ENCODE data around the gene RAET1G.
"Not testable (repeated sequence)": the region's sequence is repeated elsewhere in the genome, so short reads cannot be mapped to it uniquely, and the experiment has no call there.

Gene RAET1G

DNA sequence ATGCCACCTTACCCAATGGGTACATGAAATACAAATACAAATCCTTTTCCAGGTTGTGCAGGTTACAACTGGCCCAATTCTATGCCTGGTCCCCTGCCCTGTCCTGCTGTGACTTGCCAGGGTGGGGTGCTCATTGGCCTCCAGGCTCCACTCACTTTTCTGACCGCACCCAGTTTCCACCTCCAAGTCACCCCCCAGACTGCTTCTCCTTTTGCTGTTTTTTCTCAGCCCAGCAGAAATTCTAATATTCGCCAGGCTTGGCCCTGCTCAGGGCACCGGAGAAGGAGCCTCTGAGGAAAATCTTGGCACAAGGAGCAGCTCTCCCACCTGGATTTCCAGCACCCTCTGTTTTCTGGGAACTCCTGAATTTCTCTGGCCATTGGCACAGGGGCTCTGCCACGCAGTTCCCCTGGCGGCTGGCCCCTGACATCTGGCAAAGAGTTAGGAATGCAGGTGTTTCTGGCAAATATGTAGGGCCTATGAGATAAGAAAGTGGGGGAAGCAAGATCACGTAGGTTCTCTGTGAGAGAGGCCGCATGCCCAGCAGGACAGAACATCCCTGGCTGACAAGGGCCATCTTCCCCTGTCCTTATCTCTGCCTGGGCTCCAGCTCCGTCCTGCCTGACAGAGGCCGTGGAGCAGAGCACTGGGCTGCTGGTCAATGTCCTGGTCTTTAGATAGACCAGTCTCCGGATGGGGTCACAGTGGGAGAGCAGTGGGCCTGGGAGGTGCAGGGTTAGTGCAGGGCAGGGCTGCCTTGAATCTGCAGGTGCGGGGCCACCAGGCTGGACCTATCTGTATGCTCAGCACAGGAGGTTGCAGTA, 22.1 kb downstream of the RAET1G start:
- Histone ChIP-seq H3K9me3 (ENCODE audit: control insufficient read depth, insufficient read depth, low read length) (no peaks in the 10 kb centered on the region), H3K9ac (ENCODE audit: low read depth, low read length) (no peak overlapping the region), H3K4me1 (ENCODE audit: control insufficient read depth, insufficient read depth, low read length) (no peaks in the 10 kb centered on the region), H3K27me3 (ENCODE audit: control insufficient read depth, insufficient read depth, low read length) (no peaks in the 10 kb centered on the region), H3K4me3 (ENCODE audit: low read depth, low read length) (no peak overlapping the region), H3K36me3 (ENCODE audit: control insufficient read depth, insufficient read depth, low read length) (no peaks in the 10 kb centered on the region), H3K27ac (ENCODE audit: low read depth, low read length) (no peak overlapping the region)

DNA sequence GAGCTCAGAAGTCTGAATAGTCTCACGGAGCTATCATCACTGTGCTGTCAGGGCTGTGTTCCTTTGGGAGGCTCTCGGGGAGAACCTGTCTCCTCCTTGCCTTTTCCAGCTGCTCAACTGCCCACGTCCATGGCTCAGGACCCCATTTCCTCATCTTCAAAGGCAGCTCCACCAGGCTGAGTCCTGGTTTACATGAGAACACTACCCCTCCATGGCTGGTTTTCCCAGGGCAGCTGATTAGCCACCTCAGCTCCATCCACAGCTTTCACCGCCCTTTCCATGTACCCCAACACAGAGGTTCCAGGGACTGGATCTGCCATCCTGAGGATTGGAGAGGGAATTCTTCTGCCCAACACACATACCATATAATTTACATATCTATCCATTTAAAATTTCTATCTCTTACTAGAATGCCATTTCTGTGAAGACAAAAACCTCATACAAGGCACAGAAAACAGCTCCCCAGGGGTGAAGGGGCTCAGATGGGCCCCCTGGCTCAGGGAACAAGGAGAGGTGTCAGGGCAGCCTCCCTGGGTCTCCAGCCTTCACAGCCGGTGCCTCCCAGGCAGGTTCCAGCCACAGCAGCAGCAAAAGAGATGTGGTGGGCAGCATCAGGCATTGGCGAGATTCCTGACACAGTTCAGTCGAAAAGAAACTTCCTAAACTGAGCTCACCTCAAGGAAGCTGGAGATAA, 22.8 kb downstream of the RAET1G start:
- Histone ChIP-seq H3K4me1 (ENCODE audit: control insufficient read depth, insufficient read depth, low read length) (no peaks in the 10 kb centered on the region), H3K4me3 (ENCODE audit: low read depth, low read length) (no peak overlapping the region), H3K27ac (ENCODE audit: low read depth, low read length) (no peak overlapping the region), H3K27me3 (ENCODE audit: control insufficient read depth, insufficient read depth, low read length) (no peaks in the 10 kb centered on the region), H3K36me3 (ENCODE audit: control insufficient read depth, insufficient read depth, low read length) (no peaks in the 10 kb centered on the region), H3K9ac (ENCODE audit: low read depth, low read length) (no peak overlapping the region), H3K9me3 (ENCODE audit: control insufficient read depth, insufficient read depth, low read length) (no peaks in the 10 kb centered on the region)

DNA sequence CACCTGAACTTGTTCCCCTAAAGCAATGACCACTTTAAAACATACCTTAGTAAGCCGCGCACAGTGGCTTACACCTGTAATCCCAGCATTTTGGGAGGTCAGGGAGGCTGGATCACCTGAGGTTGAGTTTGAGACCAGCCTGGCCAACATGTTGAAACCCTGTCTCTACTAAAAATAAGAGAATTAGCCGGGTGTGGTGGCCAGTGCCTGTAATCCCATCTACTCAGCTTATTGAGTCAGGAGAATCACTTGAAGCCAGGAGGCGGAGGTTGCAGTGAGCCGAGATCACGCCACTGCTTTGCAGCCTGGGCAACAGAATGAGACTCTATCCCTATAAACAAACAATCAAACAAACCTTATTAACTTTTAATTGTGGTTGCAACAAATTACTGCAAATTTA, 23.4 kb downstream of the RAET1G start:
- Histone ChIP-seq H3K27me3 (ENCODE audit: control insufficient read depth, insufficient read depth, low read length) (no peaks in the 10 kb centered on the region), H3K9ac (ENCODE audit: low read depth, low read length) (no peak overlapping the region), H3K9me3 (ENCODE audit: control insufficient read depth, insufficient read depth, low read length) (no peaks in the 10 kb centered on the region), H3K4me3 (ENCODE audit: low read depth, low read length) (no peak overlapping the region), H3K4me1 (ENCODE audit: control insufficient read depth, insufficient read depth, low read length) (no peaks in the 10 kb centered on the region), H3K36me3 (ENCODE audit: control insufficient read depth, insufficient read depth, low read length) (no peaks in the 10 kb centered on the region), H3K27ac (ENCODE audit: low read depth, low read length) (no peak overlapping the region)

DNA sequence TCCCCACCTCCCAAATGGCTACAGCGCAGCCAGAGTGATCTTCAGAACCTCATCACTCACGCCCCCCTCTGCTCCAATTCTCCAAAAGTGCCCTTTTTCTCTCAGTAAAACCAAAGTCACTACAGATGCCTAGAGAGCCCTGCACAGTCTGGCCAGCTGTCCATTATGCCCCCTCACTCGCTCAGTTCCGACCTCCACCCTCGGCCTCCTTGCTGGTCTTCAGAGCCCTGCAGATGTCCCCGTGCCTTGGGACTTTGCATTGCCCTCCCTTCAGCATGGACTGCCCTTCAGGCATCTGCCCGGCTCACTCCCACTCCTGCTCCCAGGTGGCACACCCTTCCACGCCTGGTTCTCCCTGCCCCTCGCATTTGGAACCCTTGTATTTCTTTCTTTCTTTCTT, 24.0 kb downstream of the RAET1G start:
- Histone ChIP-seq H3K27me3 (ENCODE audit: control insufficient read depth, insufficient read depth, low read length) (no peaks in the 10 kb centered on the region), H3K27ac (ENCODE audit: low read depth, low read length) (no peak overlapping the region), H3K36me3 (ENCODE audit: control insufficient read depth, insufficient read depth, low read length) (no peaks in the 10 kb centered on the region), H3K4me1 (ENCODE audit: control insufficient read depth, insufficient read depth, low read length) (no peaks in the 10 kb centered on the region), H3K4me3 (ENCODE audit: low read depth, low read length) (no peak overlapping the region), H3K9me3 (ENCODE audit: control insufficient read depth, insufficient read depth, low read length) (no peaks in the 10 kb centered on the region), H3K9ac (ENCODE audit: low read depth, low read length) (no peak overlapping the region)

DNA sequence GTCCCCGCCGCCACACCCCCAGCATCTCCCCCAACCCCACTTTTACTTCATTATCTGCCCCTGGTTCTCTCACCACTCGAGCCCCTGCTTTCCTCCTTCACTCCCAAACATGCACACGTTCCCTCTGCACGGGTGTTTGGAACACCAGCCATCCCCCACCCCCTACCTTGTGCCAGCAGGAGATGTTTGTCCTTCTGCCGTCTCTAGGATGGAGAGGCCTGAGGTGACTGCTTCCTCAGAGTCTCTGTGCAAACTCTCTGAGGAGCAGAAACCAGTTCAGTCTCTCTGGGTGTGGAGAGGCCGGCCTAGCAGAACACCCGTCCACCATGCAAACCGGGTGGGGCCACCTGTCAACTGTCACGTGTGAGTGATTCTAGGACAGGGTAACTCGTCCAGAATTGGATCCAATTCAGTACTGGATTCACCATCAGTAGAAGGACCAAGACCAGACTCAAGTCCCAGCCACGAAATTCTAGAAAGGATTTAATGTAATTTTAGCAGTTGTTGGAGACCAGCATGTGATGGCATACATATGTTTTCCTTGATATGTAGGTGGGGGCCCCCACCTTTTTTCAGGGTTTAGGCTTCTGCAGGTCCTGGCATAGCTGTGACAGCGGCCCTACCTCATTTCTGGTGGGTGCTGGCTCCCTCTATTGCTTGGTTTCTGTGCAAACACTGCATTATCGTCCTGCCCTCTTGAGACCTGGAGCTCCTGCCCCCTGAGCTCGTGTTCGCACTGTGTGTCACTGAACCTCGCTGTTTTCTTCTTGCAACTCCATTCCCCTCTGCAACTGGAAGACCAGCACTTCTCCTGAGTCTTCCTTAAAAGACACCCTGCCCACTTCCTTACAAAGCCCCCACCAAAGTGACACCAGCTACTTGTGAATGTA, 24.8 kb downstream of the RAET1G start, which contains the start of gene RAET1E:
Gene RAET1E, minus strand, starts transcription at position 259 of the 890 bp plus-strand sequence. CDS start 7,212 bp downstream, outside the sequence.
- no peaks in the 10 kb centered on the region for H3K27me3 ChIP-seq (ENCODE audit: control insufficient read depth, insufficient read depth, low read length)
- H3K9ac ChIP-seq (ENCODE audit: low read depth, low read length), result no peak within 1 kb of the TSS
- H3K4me3 ChIP-seq (ENCODE audit: low read depth, low read length), result no peak within 1 kb of the TSS
- no peaks in the 10 kb centered on the region for H3K9me3 ChIP-seq (ENCODE audit: control insufficient read depth, insufficient read depth, low read length)
- no peaks in the 10 kb centered on the region for H3K36me3 ChIP-seq (ENCODE audit: control insufficient read depth, insufficient read depth, low read length)
- no peak within 1 kb of the TSS for H3K27ac ChIP-seq (ENCODE audit: low read depth, low read length)
- no peaks in the 10 kb centered on the region for H3K4me1 ChIP-seq (ENCODE audit: control insufficient read depth, insufficient read depth, low read length)

DNA sequence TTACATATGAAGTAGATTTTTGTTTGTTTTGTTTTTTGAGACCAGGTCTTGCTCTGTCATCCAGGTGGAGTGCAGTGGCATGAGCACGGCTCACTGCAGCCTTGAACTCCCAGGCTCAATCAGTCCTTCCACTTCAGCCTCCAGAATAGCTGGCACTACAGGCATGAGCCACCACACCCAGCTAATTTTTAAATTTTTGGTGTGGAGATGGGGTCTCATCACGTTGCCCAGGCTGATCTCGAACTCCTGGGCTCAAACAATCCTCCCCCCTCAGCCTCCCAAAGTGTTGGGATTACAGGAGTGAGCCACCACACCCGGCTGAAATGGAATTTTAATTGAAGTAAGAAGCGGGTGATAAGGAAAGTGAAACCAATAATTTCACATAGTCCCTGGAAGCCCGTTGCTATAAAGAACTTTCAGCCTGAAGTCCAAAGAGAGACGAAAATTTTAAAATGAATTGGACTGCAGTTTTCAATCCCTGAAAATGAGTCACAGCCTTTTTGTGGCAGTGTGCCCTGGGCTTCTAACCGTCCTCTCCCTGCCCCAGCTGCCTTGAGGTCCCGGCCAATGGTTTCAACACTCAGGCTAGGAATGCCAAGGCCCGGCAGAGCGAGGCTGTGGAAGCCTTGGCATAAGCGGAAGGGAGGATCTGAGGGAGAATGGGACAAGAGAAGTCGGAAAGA, 25.8 kb downstream of the RAET1G start:
- Histone ChIP-seq H3K4me3 (ENCODE audit: low read depth, low read length) (no peak overlapping the region), H3K9ac (ENCODE audit: low read depth, low read length) (no peak overlapping the region), H3K9me3 (ENCODE audit: control insufficient read depth, insufficient read depth, low read length) (no peaks in the 10 kb centered on the region), H3K36me3 (ENCODE audit: control insufficient read depth, insufficient read depth, low read length) (no peaks in the 10 kb centered on the region), H3K27ac (ENCODE audit: low read depth, low read length) (no peak overlapping the region), H3K27me3 (ENCODE audit: control insufficient read depth, insufficient read depth, low read length) (no peaks in the 10 kb centered on the region), H3K4me1 (ENCODE audit: control insufficient read depth, insufficient read depth, low read length) (no peaks in the 10 kb centered on the region)

DNA sequence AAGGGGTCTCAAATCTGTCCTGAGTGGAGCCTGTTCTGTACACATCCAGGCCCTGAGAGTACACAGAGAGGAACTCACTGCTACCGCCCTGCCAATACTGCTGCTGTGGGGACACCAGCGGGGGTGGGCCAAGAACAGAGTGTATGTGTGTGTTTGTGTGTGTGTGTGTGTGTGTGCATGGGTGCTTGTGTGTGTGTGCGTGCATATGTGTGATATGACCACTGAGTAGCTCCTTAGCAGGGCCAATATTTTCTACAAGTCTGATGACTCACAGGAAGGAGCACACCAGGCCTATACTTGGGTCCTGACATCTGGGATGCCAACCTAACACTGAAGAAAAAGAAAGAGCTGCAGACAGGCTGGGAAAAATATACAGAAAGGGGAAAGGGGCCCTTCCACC, 26.4 kb downstream of the RAET1G start:
- H3K4me1 ChIP-seq (ENCODE audit: control insufficient read depth, insufficient read depth, low read length), result no peaks in the 10 kb centered on the region
- no peak overlapping the region for H3K9ac ChIP-seq (ENCODE audit: low read depth, low read length)
- H3K9me3 ChIP-seq (ENCODE audit: control insufficient read depth, insufficient read depth, low read length), result no peaks in the 10 kb centered on the region
- H3K36me3 ChIP-seq (ENCODE audit: control insufficient read depth, insufficient read depth, low read length), result no peaks in the 10 kb centered on the region
- no peak overlapping the region for H3K27ac ChIP-seq (ENCODE audit: low read depth, low read length)
- H3K4me3 ChIP-seq (ENCODE audit: low read depth, low read length), result no peak overlapping the region
- no peaks in the 10 kb centered on the region for H3K27me3 ChIP-seq (ENCODE audit: control insufficient read depth, insufficient read depth, low read length)

DNA sequence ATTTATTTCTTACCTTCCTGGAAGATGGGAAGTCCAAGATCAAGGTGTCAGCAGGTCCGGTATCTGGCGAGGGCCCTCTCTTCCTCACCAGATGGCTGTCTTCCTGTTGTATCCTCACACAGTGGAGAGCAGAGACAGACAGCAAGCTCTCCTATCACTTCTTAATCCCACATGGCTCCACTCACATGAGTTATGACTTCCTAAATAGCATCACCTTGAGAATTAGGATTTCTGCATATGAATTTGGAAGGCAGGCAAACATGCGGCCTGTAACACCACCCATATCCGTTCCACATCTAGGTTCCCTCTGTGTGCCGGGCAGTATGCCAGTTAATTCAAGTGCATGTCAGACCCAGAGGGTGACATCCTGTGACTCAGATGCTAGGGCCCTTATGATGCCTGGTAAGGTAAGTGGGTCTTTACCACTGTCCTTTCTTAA, 27.1 kb downstream of the RAET1G start:
- H3K9ac ChIP-seq (ENCODE audit: low read depth, low read length), result no peak overlapping the region
- no peak overlapping the region for H3K27ac ChIP-seq (ENCODE audit: low read depth, low read length)
- H3K36me3 ChIP-seq (ENCODE audit: control insufficient read depth, insufficient read depth, low read length), result no peaks in the 10 kb centered on the region
- H3K4me3 ChIP-seq (ENCODE audit: low read depth, low read length), result no peak overlapping the region
- H3K27me3 ChIP-seq (ENCODE audit: control insufficient read depth, insufficient read depth, low read length), result no peaks in the 10 kb centered on the region
- no peaks in the 10 kb centered on the region for H3K4me1 ChIP-seq (ENCODE audit: control insufficient read depth, insufficient read depth, low read length)
- no peaks in the 10 kb centered on the region for H3K9me3 ChIP-seq (ENCODE audit: control insufficient read depth, insufficient read depth, low read length)

DNA sequence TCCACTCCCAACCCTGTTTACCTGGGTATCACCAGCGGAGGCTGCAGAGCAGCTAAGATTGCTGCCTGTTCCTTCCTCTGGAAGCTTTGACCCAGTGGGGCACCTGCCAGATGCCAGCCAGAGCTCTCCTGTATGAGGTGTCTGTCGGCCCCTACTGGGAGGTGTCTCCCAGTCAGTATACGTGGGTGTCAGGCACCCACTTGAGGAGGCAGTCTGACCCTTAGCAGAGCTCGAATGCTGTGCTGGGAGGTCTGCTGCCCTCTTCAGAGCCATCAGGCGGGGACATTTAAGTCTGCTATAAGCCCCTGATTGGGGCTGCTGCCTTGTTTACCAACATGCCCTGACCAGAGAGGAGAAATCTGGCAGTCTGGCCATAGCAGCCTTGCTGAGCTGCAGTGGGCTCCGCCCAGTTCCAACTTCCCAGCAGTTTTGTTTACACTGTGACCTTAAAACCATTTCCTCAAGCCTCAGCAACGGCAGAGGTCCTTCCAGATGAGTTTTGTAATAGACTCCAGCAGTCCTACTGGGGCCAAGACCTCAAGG, 27.8 kb downstream of the RAET1G start:
- no peaks in the 10 kb centered on the region for H3K27me3 ChIP-seq (ENCODE audit: control insufficient read depth, insufficient read depth, low read length)
- H3K9me3 ChIP-seq (ENCODE audit: control insufficient read depth, insufficient read depth, low read length), result no peaks in the 10 kb centered on the region
- H3K27ac ChIP-seq (ENCODE audit: low read depth, low read length), result no peak overlapping the region
- H3K36me3 ChIP-seq (ENCODE audit: control insufficient read depth, insufficient read depth, low read length), result no peaks in the 10 kb centered on the region
- no peaks in the 10 kb centered on the region for H3K4me1 ChIP-seq (ENCODE audit: control insufficient read depth, insufficient read depth, low read length)
- H3K4me3 ChIP-seq (ENCODE audit: low read depth, low read length), result no peak overlapping the region
- no peak overlapping the region for H3K9ac ChIP-seq (ENCODE audit: low read depth, low read length)

DNA sequence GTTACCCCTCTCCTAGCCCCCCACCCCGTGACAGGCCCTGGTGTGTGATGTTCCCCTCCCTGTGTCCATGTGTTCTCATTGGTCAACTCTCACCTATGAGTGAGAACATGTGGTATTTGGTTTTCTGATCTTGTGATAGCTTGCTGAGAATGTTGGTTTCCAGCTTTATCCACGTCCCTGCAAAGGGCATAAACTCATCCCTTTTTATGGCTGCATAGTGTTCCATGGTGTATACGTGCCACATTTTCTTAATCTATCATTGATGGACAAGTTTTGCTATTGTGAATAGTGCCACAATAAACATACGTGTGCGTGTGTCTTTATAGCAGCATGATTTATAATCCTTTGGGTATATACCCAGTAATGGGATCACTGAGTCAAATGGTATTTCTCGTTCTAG, 31.1 kb downstream of the RAET1G start:
- not testable (repeated sequence) for H3K36me3 ChIP-seq (ENCODE audit: control insufficient read depth, insufficient read depth, low read length); H3K27ac ChIP-seq (ENCODE audit: low read depth, low read length); H3K4me1 ChIP-seq (ENCODE audit: control insufficient read depth, insufficient read depth, low read length); H3K27me3 ChIP-seq (ENCODE audit: control insufficient read depth, insufficient read depth, low read length); H3K9me3 ChIP-seq (ENCODE audit: control insufficient read depth, insufficient read depth, low read length); H3K9ac ChIP-seq (ENCODE audit: low read depth, low read length); H3K4me3 ChIP-seq (ENCODE audit: low read depth, low read length)
